Mesothelial cell of epicardium (in vitro differentiated cells): ENCODE results near the gene SPAG8. TPM values are rescaled to one million over a fixed set of nuclear protein-coding genes. Genes with fewer than 3 reads are reported as not detected.

Source experiments
- DNase-seq, 2 experiments: peaks; one replicate each; pipeline ENCODE4 v3.0.0; 2021; ENCODE audit warnings: low spot score in 2 of 2; ENCODE audit not compliant: unreplicated experiment in 2 of 2
- H3K27ac Mint-ChIP-seq: 2 replicates; pipeline ENCODE4 v1.8.0; 2021; ENCODE audit warnings: mixed read lengths
- H3K27me3 Mint-ChIP-seq: 2 replicates; pipeline ENCODE4 v1.8.0; 2021; ENCODE audit warnings: low read depth, mixed read lengths
- H3K36me3 Mint-ChIP-seq: 2 replicates; pipeline ENCODE4 v1.8.0; 2021; ENCODE audit warnings: mixed read lengths
- H3K4me1 Mint-ChIP-seq: 2 replicates; pipeline ENCODE4 v1.8.0; 2021; ENCODE audit warnings: mixed read lengths
- H3K4me3 Mint-ChIP-seq: 2 replicates; pipeline ENCODE4 v1.8.0; 2021; ENCODE audit warnings: mild to moderate bottlenecking, moderate library complexity, mixed read lengths
- H3K9me3 Mint-ChIP-seq: 2 replicates; pipeline ENCODE4 v1.8.0; 2021; ENCODE audit warnings: mixed read lengths
- CTCF ChIP-seq: fragments of 200-600 bp; sonication (generic); IDR thresholded peaks from one replicate; pipeline ENCODE4 v1.5.0; 2021; ENCODE audit warnings: antibody characterized with exemption; ENCODE audit not compliant: unreplicated experiment
- total RNA-seq: library from RNA; stranded (reverse); gene quantifications from 3 replicates; pipeline ENCODE4 v1.2.1, GENCODE V29; 2021

Gene SPAG8, protein sequence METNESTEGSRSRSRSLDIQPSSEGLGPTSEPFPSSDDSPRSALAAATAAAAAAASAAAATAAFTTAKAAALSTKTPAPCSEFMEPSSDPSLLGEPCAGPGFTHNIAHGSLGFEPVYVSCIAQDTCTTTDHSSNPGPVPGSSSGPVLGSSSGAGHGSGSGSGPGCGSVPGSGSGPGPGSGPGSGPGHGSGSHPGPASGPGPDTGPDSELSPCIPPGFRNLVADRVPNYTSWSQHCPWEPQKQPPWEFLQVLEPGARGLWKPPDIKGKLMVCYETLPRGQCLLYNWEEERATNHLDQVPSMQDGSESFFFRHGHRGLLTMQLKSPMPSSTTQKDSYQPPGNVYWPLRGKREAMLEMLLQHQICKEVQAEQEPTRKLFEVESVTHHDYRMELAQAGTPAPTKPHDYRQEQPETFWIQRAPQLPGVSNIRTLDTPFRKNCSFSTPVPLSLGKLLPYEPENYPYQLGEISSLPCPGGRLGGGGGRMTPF
- total RNA-seq = 0.89 to 1.6 TPM (median 1.4 TPM) in 3 replicates

- no peak for TF ChIP-seq CTCF
- peaks cover 29% of the 10 kb centered on the region for H3K4me1 Mint-ChIP-seq
- H3K4me3 Mint-ChIP-seq = peak within 1 kb of the TSS; percentile 84
- H3K27ac Mint-ChIP-seq = peak within 1 kb of the TSS; percentile 92
- DNase-seq = peak; percentile 66 to 86
- H3K27me3 Mint-ChIP-seq = no peaks in the 10 kb centered on the region
- H3K36me3 Mint-ChIP-seq = peaks cover 3% of the 10 kb centered on the region
- H3K9me3 Mint-ChIP-seq = no peaks in the 10 kb centered on the region
These were observed at the start of gene SPAG8 for GRCh38 chr9:35812025-35812602. Gene SPAG8, minus strand, starts transcription at chr9:35812262. Its CDS starts 115 bp downstream, at chr9:35812147.

- Mint-ChIP-seq H3K36me3 (peaks cover 3% of the 10 kb centered on the region), H3K27me3 (peaks cover 37% of the 10 kb centered on the region), H3K4me1 (no peaks in the 10 kb centered on the region), H3K9me3 (no peaks in the 10 kb centered on the region), H3K27ac (no peak overlapping the region), H3K4me3 (no peak overlapping the region)
- no peak for TF ChIP-seq CTCF
- no peak for DNase-seq
These were observed 49.3 kb upstream of the SPAG8 start for GRCh38 chr9:35861161-35861897.

GRCh38 chr9:35859990-35860339, 47.9 kb upstream of the SPAG8 start:
- no peak for DNase-seq
- TF ChIP-seq CTCF = no peak
- no peak overlapping the region for H3K4me3 Mint-ChIP-seq
- no peaks in the 10 kb centered on the region for H3K4me1 Mint-ChIP-seq
- no peak overlapping the region for H3K27ac Mint-ChIP-seq
- peaks cover 3% of the 10 kb centered on the region for H3K36me3 Mint-ChIP-seq
- H3K27me3 Mint-ChIP-seq = peaks cover 37% of the 10 kb centered on the region
- H3K9me3 Mint-ChIP-seq = no peaks in the 10 kb centered on the region

DNA sequence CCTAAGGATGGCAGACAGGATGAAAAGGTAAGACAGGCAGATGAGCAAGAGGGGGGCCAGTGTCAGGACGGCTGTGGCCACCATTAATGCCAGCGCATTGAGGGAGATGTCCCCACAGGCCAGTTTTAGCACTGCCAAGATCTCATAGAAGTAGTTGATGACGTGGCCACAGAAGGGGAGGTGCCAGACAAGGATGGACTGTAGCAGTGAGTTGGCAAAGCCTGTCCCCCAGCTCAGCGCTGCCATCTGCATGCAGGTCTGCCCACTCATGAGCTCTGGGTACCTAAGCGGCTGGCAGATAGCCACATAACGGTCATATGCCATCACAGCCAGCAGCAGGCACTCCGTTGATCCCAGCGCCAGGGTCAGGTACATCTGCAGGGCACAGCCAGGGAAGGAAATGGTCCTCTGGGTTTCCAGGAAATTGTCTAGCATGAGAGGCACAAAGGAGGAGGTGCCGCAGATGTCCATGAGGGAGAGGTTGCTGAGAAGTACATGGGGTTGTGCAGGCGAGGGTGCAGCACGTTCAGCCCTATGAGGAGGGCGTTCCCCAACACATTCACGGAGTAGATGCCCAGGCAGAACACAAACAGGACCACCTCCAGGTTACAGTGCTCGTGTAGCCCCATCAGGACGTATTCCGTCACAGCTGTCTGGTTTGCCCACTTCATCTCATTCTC, 47.4 kb upstream of the SPAG8 start:
- no peak for TF ChIP-seq CTCF
- H3K4me1 Mint-ChIP-seq = no peaks in the 10 kb centered on the region

DNA sequence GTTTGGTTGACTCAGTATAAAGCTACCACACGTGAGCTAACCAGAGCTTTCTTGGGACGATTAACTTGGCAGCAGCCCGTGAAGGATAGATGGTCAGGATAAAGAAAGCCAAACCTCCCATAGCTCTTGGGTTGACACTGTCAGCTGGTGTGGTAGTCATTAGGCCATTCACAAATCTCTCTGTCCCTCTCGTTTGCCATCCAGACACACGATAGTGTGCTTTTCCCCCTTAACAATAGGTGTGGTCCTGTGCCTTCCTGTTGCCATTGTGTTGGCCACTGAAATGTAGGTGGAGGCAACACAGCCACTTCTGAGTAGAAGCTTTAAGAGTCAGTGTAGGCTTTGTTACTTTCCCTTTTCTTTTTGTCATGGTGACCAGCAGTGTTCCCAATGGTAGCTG, 46.4 kb upstream of the SPAG8 start:
- Mint-ChIP-seq H3K4me1 (no peaks in the 10 kb centered on the region), H3K4me3 (no peak overlapping the region), H3K27me3 (peaks cover 32% of the 10 kb centered on the region), H3K36me3 (peaks cover 3% of the 10 kb centered on the region), H3K9me3 (no peaks in the 10 kb centered on the region), H3K27ac (no peak overlapping the region)
- no peak for TF ChIP-seq CTCF
- DNase-seq = no peak

More for the DNA sequence above, 47.4 kb upstream of the SPAG8 start:
- no peak for DNase-seq
- Mint-ChIP-seq H3K27me3 (peaks cover 37% of the 10 kb centered on the region), H3K4me3 (no peak overlapping the region), H3K27ac (no peak overlapping the region), H3K36me3 (peaks cover 3% of the 10 kb centered on the region), H3K9me3 (no peaks in the 10 kb centered on the region)
